Keratinocyte (primary cell): ENCODE results near the gene TMEM219.

ENCODE experiments used
- CTCF ChIP-seq, 3 experiments: IDR thresholded peaks in 1 of 3; conservative IDR thresholded peaks in 1 of 3; optimal IDR thresholded peaks in 1 of 3; 2 replicates in 2 of 3; 3 replicates in 1 of 3; pipeline versions ENCODE3 to v1.5.1; 2011; ENCODE audit warnings: low read length in 3 of 3, mild to moderate bottlenecking in 3 of 3, moderate library complexity in 2 of 3, control low read depth in 1 of 3, inconsistent platforms in 1 of 3; ENCODE audit not compliant: insufficient read depth in 2 of 3; ENCODE audit errors: extremely low read depth in 1 of 3
- EZH2 ChIP-seq: IDR thresholded peaks from one replicate; pipeline ENCODE4 v1.6.1; 2012; ENCODE audit warnings: inconsistent platforms, mild to moderate bottlenecking, low read length, moderate library complexity

GRCh38 chr16:29912087-29912486 is 49.8 kb upstream of the TMEM219 start:
- TF ChIP-seq CTCF (optimal IDR thresholded peaks at IDR 0.05 in 1 of 3, IDR thresholded peaks at IDR 0.05 in 1 of 3, conservative IDR thresholded peaks at IDR 0.05 in 1 of 3; ENCODE audit: extremely low read depth in 1 of 3, insufficient read depth in 2 of 3, low read length in 3 of 3) (no peak), EZH2 (no peak)
